Epidermal melanocyte (primary cell): ENCODE measurements around the gene ZNF563.
"Not testable (repeated sequence)": the region's sequence is repeated elsewhere in the genome, so short reads cannot be mapped to it uniquely, and the experiment has no call there.

ENCODE experiments used
- DNase-seq: peaks from one replicate; pipeline ENCODE4 v3.0.0; 2011; ENCODE audit warnings: low spot score; ENCODE audit not compliant: insufficient read length

Gene ZNF563

GRCh38 chr19:12333162-12334159 is at the start of gene ZNF563:
TSS of gene ZNF563 (minus strand) at chr19:12333633. CDS start at chr19:12333482, 151 bp downstream.
- DNase-seq = peak; percentile 96

- DNase-seq = no peak
Measured at GRCh38 chr19:12380444-12380737, 47.0 kb upstream of the ZNF563 start.

GRCh38 chr19:12379732-12380443 is 46.5 kb upstream of the ZNF563 start:
- no peak for DNase-seq

GRCh38 chr19:12374026-12374425 is 40.6 kb upstream of the ZNF563 start:
- no peak for DNase-seq

GRCh38 chr19:12365236-12366162 is 32.1 kb upstream of the ZNF563 start, which contains the start of gene ZNF442:
TSS of gene ZNF442 (minus strand) at chr19:12365683. CDS start at chr19:12363631, 2,052 bp downstream.
- peak; percentile 99 for DNase-seq

- no peak for DNase-seq
Measured at GRCh38 chr19:12364391-12365235, 31.2 kb upstream of the ZNF563 start.

GRCh38 chr19:12362236-12362635 is 28.8 kb upstream of the ZNF563 start:
- not testable (repeated sequence) for DNase-seq

- DNase-seq = no peak
Measured at GRCh38 chr19:12353375-12353774, 19.9 kb upstream of the ZNF563 start.

GRCh38 chr19:12350890-12351197 is 17.4 kb upstream of the ZNF563 start:
- DNase-seq = no peak

GRCh38 chr19:12350185-12350889 is 16.9 kb upstream of the ZNF563 start:
- DNase-seq = no peak

GRCh38 chr19:12346896-12347295 is 13.5 kb upstream of the ZNF563 start:
- no peak for DNase-seq

GRCh38 chr19:12345197-12345596 is 11.8 kb upstream of the ZNF563 start:
- DNase-seq = no peak

- no peak for DNase-seq
Measured at GRCh38 chr19:12331211-12331941, 2.1 kb downstream of the ZNF563 start.

GRCh38 chr19:12330340-12330739 is 3.1 kb downstream of the ZNF563 start:
- DNase-seq = no peak

- DNase-seq = no peak
Measured at GRCh38 chr19:12325690-12326089, 7.7 kb downstream of the ZNF563 start.

- no peak for DNase-seq
Measured at GRCh38 chr19:12318782-12319413, 14.5 kb downstream of the ZNF563 start.

- no peak for DNase-seq
Measured at GRCh38 chr19:12314553-12314952, 18.9 kb downstream of the ZNF563 start.

- DNase-seq = not testable (repeated sequence)
Measured at GRCh38 chr19:12308891-12309290, 24.5 kb downstream of the ZNF563 start.

GRCh38 chr19:12295191-12295590 is 38.2 kb downstream of the ZNF563 start:
- no peak for DNase-seq
